HepG2 (cell line): ENCODE measurements around the gene ACADVL. TPM values are rescaled to one million over a fixed set of nuclear protein-coding genes. Genes with fewer than 3 reads are reported as not detected.

Experiments
- GPBP1L1 ChIP-seq: sonication (generic); formaldehyde crosslinking; IDR thresholded peaks from 2 replicates; pipeline ENCODE4 v1.5.0; 2020; ENCODE audit warnings: mild to moderate bottlenecking, missing genetic modification reagents
- GTF3A ChIP-seq: sonication (generic); formaldehyde crosslinking; conservative IDR thresholded peaks from 2 replicates; pipeline ENCODE4 v1.4.0; 2020; ENCODE audit warnings: mild to moderate bottlenecking, missing genetic modification reagents
- HCFC1 ChIP-seq: fragments of 150-350 bp; IDR thresholded peaks from 2 replicates; pipeline ENCODE4 v1.6.1; 2014; ENCODE audit warnings: low read depth, low read length
- HNRNPL ChIP-seq: fragments of 200-400 bp; formaldehyde crosslinking; IDR thresholded peaks from 2 replicates; pipeline ENCODE4 v1.6.1; 2017; ENCODE audit warnings: mild to moderate bottlenecking, low read depth, low read length
- IRF1 ChIP-seq: sonication (generic); formaldehyde crosslinking; IDR thresholded peaks from 2 replicates; pipeline ENCODE4 v1.4.0; 2020; ENCODE audit warnings: low read depth, mild to moderate bottlenecking, missing genetic modification reagents
- KDM3A ChIP-seq: IDR thresholded peaks from 2 replicates; pipeline ENCODE4 v1.6.1; 2018; ENCODE audit warnings: low read depth, missing compliant biosample characterization
- KDM5B ChIP-seq: sonication (generic); formaldehyde crosslinking; IDR thresholded peaks from 2 replicates; pipeline ENCODE4 v1.4.0; 2020; ENCODE audit warnings: missing genetic modification reagents, mild to moderate bottlenecking, borderline replicate concordance
- MLX ChIP-seq: IDR thresholded peaks from 2 replicates; pipeline ENCODE4 v1.6.1; 2016
- NBN ChIP-seq: fragments of 450-650 bp; conservative IDR thresholded peaks from 2 replicates; pipeline ENCODE4 v1.6.1; 2017
- NCOA5 ChIP-seq: sonication (generic); formaldehyde crosslinking; IDR thresholded peaks from 2 replicates; pipeline ENCODE4 v1.4.0; 2020; ENCODE audit warnings: missing genetic modification reagents
- PHF21A ChIP-seq: sonication (generic); formaldehyde crosslinking; IDR thresholded peaks from 2 replicates; pipeline ENCODE4 v1.5.0; 2020; ENCODE audit warnings: mild to moderate bottlenecking, missing genetic modification reagents
- PHF8 ChIP-seq: sonication (generic); formaldehyde crosslinking; IDR thresholded peaks from 2 replicates; pipeline ENCODE4 v1.5.0; 2020; ENCODE audit warnings: missing genetic modification reagents
- SP2 ChIP-seq: sonication (generic); formaldehyde crosslinking; IDR thresholded peaks from 2 replicates; pipeline ENCODE4 v1.5.1; 2020; ENCODE audit warnings: mild to moderate bottlenecking, missing genetic modification reagents
- THAP11 ChIP-seq: IDR thresholded peaks from 2 replicates; pipeline ENCODE4 v1.6.1; 2016; ENCODE audit warnings: missing biosample characterization, missing genetic modification reagents
- WIZ ChIP-seq: sonication (generic); formaldehyde crosslinking; IDR thresholded peaks from 2 replicates; pipeline ENCODE4 v1.5.1; 2020; ENCODE audit warnings: mild to moderate bottlenecking, missing genetic modification reagents
- ZEB1 ChIP-seq: IDR thresholded peaks from 2 replicates; pipeline ENCODE4 v1.6.1; 2012; ENCODE audit warnings: mild to moderate bottlenecking, low read depth, inconsistent platforms; ENCODE audit not compliant: insufficient replicate concordance
- ZNF251 ChIP-seq: sonication (generic); formaldehyde crosslinking; IDR thresholded peaks from 2 replicates; pipeline ENCODE4 v1.9.0; 2021; ENCODE audit warnings: mild to moderate bottlenecking, missing genetic modification reagents
- ZNF547 ChIP-seq: sonication (generic); formaldehyde crosslinking; IDR thresholded peaks from 2 replicates; pipeline ENCODE4 v1.5.1; 2020; ENCODE audit warnings: mild to moderate bottlenecking, missing genetic modification reagents
- ZNF614 ChIP-seq: IDR thresholded peaks from 2 replicates; pipeline ENCODE4 v1.6.1; 2018; ENCODE audit warnings: missing biosample characterization, missing genetic modification reagents, inconsistent platforms, borderline replicate concordance
- ZNF790 ChIP-seq: sonication (generic); formaldehyde crosslinking; IDR thresholded peaks from 2 replicates; pipeline ENCODE4 v1.8.0; 2022; ENCODE audit warnings: missing genetic modification reagents, mild to moderate bottlenecking, borderline replicate concordance
- ZNF792 ChIP-seq: IDR thresholded peaks from 2 replicates; pipeline ENCODE4 v1.6.1; 2016
- polyA plus RNA-seq, 8 experiments: library from polyadenylated mRNA; depleted of rRNA in 3 of 8; stranded (reverse) in 7 of 8; unstranded in 1 of 8; fragments of >200 nt; fragmentation: Illumina TruSeq in 4 of 8; extraction: Trizol in 4 of 8; gene quantifications; 2 replicates each; pipeline versions ENCODE4 v1.2.1 to v1.2.3, GENCODE V29; 2011 to 2016; ENCODE audit warnings: low read depth in 4 of 8, missing spikeins in 1 of 8, mixed read lengths in 1 of 8; ENCODE audit not compliant: insufficient read depth in 1 of 8
- total RNA-seq, 5 experiments: library from RNA; depleted of rRNA; stranded (reverse); fragments of >200 nt; fragmentation: Illumina TruSeq; extraction: Trizol; gene quantifications; 2 replicates each; pipeline ENCODE4 v1.2.3, GENCODE V29; 2016; ENCODE audit warnings: low read depth in 1 of 5
- TF ChIP-seq, protein P1 (sequence below): sonication (generic); formaldehyde crosslinking; IDR thresholded peaks from 2 replicates; pipeline ENCODE4 v1.8.1; 2023; ENCODE audit warnings: missing genetic modification reagents, mild to moderate bottlenecking, borderline replicate concordance
- TF ChIP-seq, protein P2 (sequence below): sonication (generic); formaldehyde crosslinking; IDR thresholded peaks from 2 replicates; pipeline ENCODE4 v1.8.1; 2023; ENCODE audit warnings: missing genetic modification reagents, inconsistent platforms, borderline replicate concordance

The ACADVL gene
- total and polyA plus RNA-seq, 2 of the 13 experiments (the other 11 are each of a cell fraction or from before 2014, with no cell fraction given) = 219 to 412 TPM

- TF ChIP-seq KDM3A (CRISPR knock-in tag) (no peak), SP2 (CRISPR knock-in tag) (peak; percentile 60), ZNF251 (CRISPR knock-in tag) (no peak), PHF21A (no peak), HNRNPL (no peak), ZNF547 (CRISPR knock-in tag) (peak; percentile 74), ZEB1 (no peak), NCOA5 (no peak), GPBP1L1 (CRISPR knock-in tag) (no peak), WIZ (0 out of 2 replicates have a peak, but pooled peaks have one; percentile 42), PHF8 (CRISPR knock-in tag) (peak; percentile 50; the same call in 1 of the 2 replicates), ZNF614 (CRISPR knock-in tag) (no peak), ZNF790 (CRISPR knock-in tag) (no peak), ZNF792 (CRISPR knock-in tag) (no peak), HCFC1 (peak; percentile 92), NBN (no peak), IRF1 (CRISPR knock-in tag) (no peak), KDM5B (peak; percentile 65; the same call in 1 of the 2 replicates), GTF3A (CRISPR knock-in tag) (no peak), MLX (CRISPR knock-in tag) (no peak), THAP11 (CRISPR knock-in tag) (peak; percentile 97)
- TF ChIP-seq, protein P1, sequence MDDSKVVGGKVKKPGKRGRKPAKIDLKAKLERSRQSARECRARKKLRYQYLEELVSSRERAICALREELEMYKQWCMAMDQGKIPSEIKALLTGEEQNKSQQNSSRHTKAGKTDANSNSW (CRISPR knock-in tag) = 0 out of 2 replicates have a peak, but pooled peaks have one; percentile 19
- TF ChIP-seq, protein P2, sequence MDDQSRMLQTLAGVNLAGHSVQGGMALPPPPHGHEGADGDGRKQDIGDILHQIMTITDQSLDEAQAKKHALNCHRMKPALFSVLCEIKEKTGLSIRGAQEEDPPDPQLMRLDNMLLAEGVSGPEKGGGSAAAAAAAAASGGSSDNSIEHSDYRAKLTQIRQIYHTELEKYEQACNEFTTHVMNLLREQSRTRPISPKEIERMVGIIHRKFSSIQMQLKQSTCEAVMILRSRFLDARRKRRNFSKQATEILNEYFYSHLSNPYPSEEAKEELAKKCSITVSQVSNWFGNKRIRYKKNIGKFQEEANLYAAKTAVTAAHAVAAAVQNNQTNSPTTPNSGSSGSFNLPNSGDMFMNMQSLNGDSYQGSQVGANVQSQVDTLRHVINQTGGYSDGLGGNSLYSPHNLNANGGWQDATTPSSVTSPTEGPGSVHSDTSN (CRISPR knock-in tag) = no peak
Measured at GRCh38 chr17:7239091-7240027, 19.6 kb downstream of the ACADVL start, which contains the start of gene PHF23 (continued).
